ENCODE measurements around the gene CTNND1.
"Not testable (repeated sequence)": the region's sequence is repeated elsewhere in the genome, so short reads cannot be mapped to it uniquely, and the experiment has no call there.

Gene CTNND1

DNA sequence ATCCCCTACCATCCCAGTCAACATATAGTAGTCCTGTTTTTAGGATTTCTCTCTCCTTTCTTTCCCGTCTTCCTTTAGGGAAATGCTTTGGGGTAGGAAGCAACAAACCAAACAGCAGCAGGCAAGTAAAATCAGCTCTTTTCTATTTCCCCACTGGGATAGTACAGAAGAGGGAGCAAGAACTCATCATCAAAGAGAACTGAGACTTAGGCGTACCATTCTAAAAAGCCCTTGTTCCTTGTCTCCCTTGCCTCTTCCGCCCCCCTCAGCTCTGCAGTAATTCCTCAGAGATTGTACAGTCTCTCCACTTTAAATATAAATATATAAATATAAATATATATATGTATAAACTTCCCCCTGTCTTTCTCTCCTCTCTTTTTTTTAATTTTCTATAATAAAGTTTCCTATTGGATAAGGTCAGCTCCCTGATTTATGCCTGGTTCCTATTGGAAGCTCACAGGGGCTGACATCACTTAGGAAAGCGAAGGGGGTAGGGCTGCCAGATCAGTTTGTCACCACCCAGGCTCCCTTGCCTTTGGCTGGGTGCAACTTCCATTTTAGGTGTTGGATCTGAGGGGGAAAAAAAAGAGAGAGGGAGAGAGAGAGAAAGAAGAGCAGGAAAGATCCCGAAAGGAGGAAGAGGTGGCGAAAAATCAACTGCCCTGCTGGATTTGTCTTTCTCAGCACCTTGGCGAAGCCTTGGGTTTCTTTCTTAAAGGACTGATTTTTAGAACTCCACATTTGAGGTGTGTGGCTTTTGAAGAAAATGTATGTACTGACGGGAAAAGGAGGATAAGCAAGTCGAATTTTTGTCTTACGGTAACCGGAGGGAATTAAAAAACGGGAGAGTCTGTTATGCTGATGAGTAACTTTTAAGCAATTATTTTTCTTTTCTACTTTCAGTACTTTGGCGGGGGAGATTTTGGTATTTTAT lies at the start of gene CTNND1:
TSS of gene CTNND1 (plus strand) at position 502 of the 934 bp plus-strand sequence. CDS start 29,677 bp downstream, outside the sequence.
- DNase-seq (ENCODE audit: low read depth): peak; percentile 97

GRCh38 chr11:57712256-57713150 lies 49.1 kb upstream of the CTNND1 start, which contains the start of gene TMX2:
Gene TMX2 (plus strand): TSS chr11:57712593. CDS start chr11:57712619, 26 bp downstream.
- DNase-seq (ENCODE audit: low read depth): peak; percentile 99

DNA sequence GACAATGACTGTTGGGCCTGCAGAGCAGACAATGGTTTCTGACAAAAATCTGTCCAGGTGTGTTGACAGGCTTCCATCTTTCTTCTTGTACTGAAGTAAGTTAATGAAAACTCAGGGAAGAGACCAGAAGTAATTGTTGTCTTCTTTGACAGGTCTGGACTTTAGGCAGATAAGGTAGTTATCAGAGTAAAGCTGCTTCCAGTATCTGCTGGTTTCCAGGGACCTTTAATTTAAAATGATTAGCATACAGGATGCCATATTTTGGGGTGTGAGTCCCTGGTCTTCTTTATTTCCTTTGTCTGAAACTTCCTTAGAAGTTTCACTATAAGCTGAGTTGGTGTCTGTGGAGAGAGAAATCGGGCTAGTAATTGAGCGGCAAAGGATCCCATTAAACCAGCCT lies 47.8 kb upstream of the CTNND1 start:
- DNase-seq (ENCODE audit: low read depth): no peak

DNA sequence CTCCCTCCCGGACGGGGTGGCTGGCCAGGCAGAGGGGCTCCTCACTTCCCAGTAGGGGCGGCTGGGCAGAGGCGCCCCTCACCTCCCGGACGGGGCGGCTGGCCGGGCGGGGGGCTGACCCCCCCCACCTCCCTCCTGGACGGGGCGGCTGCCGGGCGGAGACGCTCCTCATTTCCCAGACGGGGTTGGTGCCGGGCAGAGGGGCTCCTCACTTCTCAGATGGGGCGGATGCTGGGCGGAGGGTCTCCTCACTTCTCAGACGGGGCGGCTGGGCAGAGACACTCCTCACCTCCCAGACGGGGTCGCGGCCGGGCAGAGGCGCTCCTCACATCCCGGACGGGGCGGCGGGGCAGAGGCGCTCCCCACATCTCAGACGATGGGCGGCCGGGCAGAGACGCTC lies 44.9 kb upstream of the CTNND1 start:
- DNase-seq (ENCODE audit: low read depth): not testable (repeated sequence)

- no peak for DNase-seq (ENCODE audit: low read depth)
These were observed 34.4 kb upstream of the CTNND1 start for GRCh38 chr11:57727185-57727584.

- no peak for DNase-seq (ENCODE audit: low read depth)
These were observed 32.8 kb upstream of the CTNND1 start for GRCh38 chr11:57728829-57729228.

DNA sequence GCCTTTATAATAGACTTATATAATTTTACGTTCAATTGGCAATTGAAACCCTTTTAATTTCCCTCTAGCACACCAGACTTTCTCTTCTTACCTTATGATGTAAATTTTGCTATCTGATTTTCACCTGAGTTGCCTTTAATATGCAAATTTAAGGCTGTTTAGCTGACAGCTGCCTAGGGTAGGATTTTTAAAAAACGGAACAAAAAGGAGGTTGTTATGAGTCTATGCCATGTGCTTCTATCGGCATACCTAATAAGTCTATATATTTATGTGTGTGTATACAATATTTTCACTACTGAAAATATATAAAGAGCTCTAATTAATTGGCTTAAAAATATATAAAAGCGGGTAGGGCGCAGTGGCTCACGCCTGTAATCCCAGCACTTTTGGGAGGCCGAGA lies 32.1 kb upstream of the CTNND1 start:
- DNase-seq (ENCODE audit: low read depth): no peak

- no peak for DNase-seq (ENCODE audit: low read depth)
These were observed 28.9 kb upstream of the CTNND1 start for GRCh38 chr11:57732661-57733060.

DNA sequence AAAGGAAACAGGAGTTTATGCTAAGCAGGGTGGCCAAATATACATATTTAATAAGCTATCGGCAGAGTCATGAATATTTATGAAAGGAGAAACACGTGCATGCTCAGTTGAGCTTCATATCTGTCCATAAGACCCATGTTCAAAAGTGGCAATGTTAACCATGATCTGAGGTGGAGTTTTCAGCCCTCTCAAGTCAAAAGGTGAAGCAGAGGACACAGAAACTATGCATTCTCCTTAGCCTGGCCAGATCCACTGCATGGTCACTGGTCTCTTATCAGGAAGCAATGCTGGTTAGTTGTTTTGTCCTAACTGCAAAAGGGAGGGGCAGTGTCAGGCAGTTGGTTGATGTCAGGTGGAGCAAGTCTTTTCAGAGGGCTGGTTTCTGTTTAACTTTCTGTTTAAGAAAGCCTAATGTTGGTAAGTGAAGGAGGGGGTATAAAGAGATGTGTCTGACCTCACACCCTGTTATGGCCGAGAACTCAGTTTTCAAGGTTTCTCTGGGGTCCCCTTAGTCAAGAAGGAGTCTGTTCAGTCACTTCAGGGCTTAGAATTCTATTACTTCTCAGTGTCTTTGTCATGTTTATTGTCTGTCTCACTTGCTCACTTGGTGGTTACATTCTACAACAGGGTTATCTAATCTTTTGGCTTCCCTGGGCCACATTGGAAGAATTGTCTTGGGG lies 25.8 kb upstream of the CTNND1 start:
- no peak for DNase-seq (ENCODE audit: low read depth)

DNA sequence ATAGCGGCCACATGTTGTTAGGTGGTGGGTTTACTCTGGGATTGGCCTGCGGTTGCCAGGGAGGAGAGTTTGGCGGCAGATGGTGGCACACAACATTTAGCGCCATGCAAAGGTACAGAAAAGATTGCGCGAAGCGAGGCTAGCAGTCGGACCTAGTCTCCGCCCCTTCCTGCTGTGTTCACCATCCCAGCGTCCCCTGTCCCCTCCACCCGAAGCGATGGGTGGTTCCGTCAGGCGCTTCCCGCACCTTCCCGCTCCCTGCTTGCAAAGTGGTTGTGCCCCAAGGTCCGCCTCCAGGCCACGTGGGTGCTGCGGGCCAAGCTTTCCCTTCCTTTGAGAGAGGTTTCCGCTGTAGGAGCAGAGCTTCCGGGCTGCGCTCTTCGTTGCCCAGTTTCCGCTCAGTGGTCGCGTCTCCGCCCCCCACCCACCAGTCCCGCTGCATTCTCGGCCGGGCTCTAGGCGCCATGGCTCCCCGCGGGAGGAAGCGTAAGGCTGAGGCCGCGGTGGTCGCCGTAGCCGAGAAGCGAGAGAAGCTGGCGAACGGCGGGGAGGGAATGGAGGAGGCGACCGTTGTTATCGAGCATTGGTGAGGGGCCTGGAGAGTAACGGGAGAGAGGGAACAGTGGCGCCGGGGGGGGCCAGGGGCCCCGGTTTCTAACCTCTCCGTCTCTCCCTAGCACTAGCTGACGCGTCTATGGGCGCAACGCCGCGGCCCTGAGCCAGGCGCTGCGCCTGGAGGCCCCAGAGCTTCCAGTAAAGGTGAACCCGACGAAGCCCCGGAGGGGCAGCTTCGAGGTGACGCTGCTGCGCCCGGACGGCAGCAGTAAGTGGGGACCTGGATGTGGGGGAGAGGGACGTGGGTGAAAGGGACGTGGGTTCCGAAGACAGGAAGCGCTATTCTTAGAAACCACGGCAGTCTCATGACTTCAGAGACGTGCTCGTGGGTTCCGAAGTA lies 20.2 kb upstream of the CTNND1 start, which contains the start of gene SELENOH:
TSS of gene SELENOH (plus strand) at position 360 of the 955 bp plus-strand sequence. CDS start at position 465, 105 bp downstream.
- peak; percentile 98 for DNase-seq (ENCODE audit: low read depth)

- no peak for DNase-seq (ENCODE audit: low read depth)
These were observed 19.5 kb upstream of the CTNND1 start for GRCh38 chr11:57742087-57742452.

DNA sequence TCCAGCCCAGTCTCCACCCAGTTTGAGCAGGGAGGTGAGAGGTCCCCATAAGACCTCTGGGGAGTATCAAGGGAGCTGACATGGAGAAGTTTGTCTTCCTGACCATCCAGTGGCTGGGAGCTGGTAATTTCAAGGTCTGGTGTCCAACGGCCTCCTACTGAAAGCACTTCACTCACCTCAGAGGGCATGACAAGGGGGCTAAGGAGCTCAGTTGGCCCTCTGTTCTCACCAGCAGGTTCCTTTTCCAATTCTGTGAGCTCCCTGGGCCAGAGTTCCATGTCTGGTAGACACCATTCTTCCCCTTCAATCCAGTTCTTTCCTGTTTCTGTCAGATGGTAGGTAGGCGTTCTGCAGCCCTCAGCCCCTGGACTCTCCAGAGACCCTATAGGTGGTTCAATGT lies 17.2 kb upstream of the CTNND1 start:
- no peak for DNase-seq (ENCODE audit: low read depth)

DNA sequence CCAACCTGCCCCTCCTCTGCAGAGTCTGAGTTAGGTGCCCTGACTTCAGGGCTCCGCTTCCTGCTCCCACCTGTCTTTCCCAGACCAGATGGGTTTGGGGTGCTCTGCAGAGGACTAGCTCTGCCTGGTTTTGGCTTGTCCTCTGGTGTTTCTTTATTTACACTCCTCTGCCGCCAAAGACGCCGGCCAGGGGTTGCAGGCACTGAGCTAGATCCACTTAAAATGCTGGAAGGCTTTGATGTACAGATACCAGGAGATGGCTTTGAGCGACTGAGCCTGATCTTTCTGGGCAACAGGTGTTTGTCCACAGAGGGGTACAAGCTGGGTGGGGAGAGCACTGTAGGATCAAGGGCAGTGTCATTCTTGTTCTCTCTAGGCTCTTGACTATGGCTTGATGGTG lies 16.4 kb upstream of the CTNND1 start:
- DNase-seq (ENCODE audit: low read depth): no peak

DNA sequence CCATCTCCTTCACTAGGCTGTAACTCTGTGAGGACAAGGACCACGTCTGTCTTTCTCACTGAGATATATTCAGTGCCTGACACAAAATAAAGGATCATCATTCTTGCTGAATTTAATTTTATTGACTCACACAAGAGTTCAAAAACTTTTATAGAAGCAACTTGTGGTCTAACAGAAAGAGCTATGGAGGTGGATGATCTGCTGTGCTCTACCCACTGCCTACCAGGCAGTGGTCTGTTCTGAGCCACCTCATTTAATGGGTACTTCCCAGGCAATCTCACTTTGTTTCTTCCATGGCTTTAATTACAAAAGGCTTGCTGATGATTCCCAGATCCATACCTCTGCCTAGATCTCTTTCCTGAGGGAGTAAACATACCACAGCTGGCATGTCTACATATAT lies 14.7 kb upstream of the CTNND1 start:
- no peak for DNase-seq (ENCODE audit: low read depth)

DNA sequence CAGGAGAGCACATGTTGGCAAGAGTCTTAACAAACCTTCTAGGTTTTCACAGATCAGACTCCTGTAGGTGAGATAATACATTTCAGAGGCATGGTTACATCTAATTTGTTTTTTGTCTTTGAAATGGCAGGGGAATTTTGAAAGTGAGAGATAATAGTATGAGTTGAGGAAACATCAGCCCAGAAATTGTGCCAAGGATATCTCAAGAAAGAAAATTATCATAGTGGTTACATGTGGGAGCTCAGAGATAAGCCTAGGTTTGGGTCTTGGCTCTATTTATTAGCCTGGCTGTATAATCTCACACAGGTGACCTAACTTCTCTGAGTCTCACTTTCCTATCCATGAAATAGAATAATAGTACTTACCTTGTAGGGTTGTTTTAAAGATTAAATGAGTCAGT lies 10.4 kb upstream of the CTNND1 start:
- no peak for DNase-seq (ENCODE audit: low read depth)

- peak; percentile 38 for DNase-seq (ENCODE audit: low read depth)
These were observed 9.8 kb upstream of the CTNND1 start, which contains the start of gene BTBD18 for GRCh38 chr11:57751676-57752253. Gene BTBD18 (minus strand): TSS chr11:57751819. CDS start chr11:57751188, 631 bp downstream.

GRCh38 chr11:57752954-57753353 lies 8.6 kb upstream of the CTNND1 start:
- no peak for DNase-seq (ENCODE audit: low read depth)

GRCh38 chr11:57758174-57758573 lies 3.4 kb upstream of the CTNND1 start:
- DNase-seq (ENCODE audit: low read depth): no peak

GRCh38 chr11:57762235-57762861 lies 746 bp downstream of the CTNND1 start:
- no peak for DNase-seq (ENCODE audit: low read depth)

- DNase-seq (ENCODE audit: low read depth): peak; percentile 7
These were observed 2.0 kb downstream of the CTNND1 start for GRCh38 chr11:57763568-57763967.

Data from fibroblast of gingiva (primary cell).